GM13977 (cell line): ENCODE measurements around the gene THAP11.

Source experiments
- DNase-seq: peaks from one replicate; pipeline ENCODE4 v3.0.0; 2012; ENCODE audit warnings: low spot score
- in situ Hi-C: fragments of 300-500 bp; cut with MboI; formaldehyde crosslinking; loops from one replicate; pipeline ENCODE4 v1.12.0; 2022; ENCODE audit warnings: low sequenced_read_pairs, low pct_unique_long_range_greater_than_20kb, mixed read lengths, inconsistent platforms; ENCODE audit not compliant: unreplicated experiment
- TF ChIP-seq, protein P1 (sequence below): IDR thresholded peaks from 2 replicates; pipeline ENCODE4 v1.5.1; 2012; ENCODE audit warnings: mild to moderate bottlenecking, control low read depth; ENCODE audit not compliant: insufficient read depth; ENCODE audit errors: extremely low read depth, missing control alignments

Gene THAP11

DNA sequence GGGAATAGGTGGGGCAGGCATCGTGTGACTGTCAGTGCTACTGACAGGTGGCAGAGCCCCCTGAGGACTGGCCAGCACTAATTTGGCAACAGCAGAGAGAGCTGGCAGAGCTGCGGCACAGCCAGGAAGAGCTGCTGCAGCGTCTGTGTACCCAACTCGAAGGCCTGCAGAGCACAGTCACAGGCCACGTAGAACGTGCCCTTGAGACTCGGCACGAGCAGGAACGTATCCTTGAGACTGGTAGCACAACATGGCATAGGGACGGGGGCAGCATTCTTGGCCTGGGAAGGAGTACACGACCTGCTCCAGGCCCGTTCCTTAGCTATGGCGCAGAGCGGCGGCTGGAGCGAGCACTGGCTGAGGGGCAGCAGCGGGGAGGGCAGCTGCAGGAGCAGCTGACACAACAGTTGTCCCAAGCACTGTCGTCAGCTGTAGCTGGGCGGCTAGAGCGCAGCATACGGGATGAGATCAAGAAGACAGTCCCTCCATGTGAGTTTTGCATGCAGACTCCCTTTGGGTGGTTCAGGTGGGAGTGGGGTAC, 39.6 kb downstream of the THAP11 start:
- TF ChIP-seq, protein P1, sequence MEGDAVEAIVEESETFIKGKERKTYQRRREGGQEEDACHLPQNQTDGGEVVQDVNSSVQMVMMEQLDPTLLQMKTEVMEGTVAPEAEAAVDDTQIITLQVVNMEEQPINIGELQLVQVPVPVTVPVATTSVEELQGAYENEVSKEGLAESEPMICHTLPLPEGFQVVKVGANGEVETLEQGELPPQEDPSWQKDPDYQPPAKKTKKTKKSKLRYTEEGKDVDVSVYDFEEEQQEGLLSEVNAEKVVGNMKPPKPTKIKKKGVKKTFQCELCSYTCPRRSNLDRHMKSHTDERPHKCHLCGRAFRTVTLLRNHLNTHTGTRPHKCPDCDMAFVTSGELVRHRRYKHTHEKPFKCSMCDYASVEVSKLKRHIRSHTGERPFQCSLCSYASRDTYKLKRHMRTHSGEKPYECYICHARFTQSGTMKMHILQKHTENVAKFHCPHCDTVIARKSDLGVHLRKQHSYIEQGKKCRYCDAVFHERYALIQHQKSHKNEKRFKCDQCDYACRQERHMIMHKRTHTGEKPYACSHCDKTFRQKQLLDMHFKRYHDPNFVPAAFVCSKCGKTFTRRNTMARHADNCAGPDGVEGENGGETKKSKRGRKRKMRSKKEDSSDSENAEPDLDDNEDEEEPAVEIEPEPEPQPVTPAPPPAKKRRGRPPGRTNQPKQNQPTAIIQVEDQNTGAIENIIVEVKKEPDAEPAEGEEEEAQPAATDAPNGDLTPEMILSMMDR = no peak
- in situ Hi-C loops = no loop called here
- no peak for DNase-seq

DNA sequence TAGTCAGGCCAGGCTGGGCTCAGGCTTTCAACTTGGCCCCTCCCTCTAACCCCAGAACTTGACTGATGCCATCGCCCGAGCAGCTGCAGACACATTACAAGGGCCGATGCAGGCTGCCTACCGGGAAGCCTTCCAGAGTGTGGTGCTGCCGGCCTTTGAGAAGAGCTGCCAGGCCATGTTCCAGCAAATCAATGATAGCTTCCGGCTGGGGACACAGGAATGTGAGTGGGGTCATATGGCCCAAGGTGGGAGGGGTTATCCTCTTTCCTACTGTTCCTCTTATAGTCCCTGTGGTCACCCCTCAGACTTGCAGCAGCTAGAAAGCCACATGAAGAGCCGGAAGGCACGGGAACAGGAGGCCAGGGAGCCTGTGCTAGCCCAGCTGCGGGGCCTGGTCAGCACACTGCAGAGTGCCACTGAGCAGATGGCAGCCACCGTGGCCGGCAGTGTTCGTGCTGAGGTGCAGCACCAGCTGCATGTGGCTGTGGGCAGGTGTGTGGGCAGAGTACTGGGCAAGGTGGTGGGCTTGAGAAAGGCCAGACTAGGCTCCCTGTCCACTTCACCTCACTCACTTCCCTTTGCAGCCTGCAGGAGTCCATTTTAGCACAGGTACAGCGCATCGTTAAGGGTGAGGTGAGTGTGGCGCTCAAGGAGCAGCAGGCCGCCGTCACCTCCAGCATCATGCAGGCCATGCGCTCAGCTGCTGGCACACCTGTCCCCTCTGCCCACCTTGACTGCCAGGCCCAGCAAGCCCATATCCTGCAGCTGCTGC, 40.4 kb downstream of the THAP11 start:
- in situ Hi-C loops = no loop called here
- DNase-seq = no peak
- TF ChIP-seq, protein P1 = no peak

DNA sequence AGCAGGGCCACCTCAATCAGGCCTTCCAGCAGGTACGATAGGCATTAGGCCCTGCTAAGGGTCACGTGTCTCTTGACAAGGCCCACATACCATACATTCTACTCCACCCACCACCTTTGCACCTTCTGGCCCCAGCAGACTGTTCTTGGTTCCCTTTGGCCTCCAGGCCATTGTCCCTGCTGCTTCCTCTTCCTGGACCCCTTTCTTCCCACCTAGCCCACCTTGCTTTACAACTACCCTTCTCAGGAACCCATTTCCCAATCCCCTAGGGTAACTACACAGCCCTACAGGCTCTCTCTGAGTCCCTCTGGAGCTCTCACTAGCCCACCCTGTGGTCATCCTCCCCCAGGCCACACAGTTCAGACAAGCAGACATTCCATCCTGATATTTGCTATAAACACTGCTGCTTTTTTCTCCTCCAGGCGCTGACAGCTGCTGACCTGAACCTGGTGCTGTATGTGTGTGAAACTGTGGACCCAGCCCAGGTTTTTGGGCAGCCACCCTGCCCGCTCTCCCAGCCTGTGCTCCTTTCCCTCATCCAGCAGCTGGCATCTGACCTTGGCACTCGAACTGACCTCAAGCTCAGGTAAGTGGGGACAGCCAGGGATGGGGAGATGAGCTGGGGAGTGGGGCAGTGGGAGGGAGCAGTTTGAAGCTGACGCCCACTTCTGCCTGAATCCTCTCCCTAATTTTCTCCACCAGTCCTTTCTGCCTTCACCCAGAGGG, 41.2 kb downstream of the THAP11 start:
- TF ChIP-seq, protein P1 = no peak
- in situ Hi-C loops = no loop called here
- DNase-seq = no peak

DNA sequence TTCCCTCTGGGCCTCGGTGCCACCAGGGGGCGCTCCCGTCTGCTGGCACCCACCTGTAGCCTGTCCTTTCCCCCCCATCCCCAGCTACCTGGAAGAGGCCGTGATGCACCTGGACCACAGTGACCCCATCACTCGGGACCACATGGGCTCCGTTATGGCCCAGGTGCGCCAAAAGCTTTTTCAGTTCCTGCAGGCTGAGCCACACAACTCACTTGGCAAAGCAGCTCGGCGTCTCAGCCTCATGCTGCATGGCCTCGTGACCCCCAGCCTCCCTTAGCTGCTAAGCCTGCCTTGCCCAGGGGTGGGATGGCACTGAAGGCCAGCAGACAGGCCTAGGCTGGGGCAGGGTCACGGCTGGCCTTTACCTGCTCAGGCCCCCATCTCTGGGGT, 41.7 kb downstream of the THAP11 start:
- TF ChIP-seq, protein P1 = peak; percentile 91
- peak; percentile 91 for DNase-seq
- in situ Hi-C loops = no loop called here

DNA sequence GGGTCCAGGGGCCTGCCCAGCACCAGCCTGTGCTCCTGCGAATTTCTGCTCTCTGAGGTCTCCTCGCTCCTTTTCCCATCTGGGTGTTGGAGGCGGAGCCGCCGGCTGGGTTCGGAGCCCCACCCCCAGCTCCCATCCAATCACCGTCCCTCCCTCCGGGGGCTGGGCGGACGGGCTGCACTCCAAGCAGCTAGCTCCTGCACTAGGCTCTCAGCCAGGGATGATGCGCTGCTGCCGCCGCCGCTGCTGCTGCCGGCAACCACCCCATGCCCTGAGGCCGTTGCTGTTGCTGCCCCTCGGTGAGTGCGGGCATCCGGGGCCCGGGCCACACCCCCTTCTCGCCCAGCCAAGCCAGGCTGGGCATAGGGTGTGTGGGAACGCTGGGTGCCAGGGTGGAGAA, 42.6 kb downstream of the THAP11 start, which contains the start of gene NRN1L:
Gene NRN1L, plus strand, starts transcription at position 202 of the 400 bp plus-strand sequence. Its CDS starts 19 bp downstream, at position 221.
- in situ Hi-C loops = no loop called here
- TF ChIP-seq, protein P1 = no peak
- no peak for DNase-seq

DNA sequence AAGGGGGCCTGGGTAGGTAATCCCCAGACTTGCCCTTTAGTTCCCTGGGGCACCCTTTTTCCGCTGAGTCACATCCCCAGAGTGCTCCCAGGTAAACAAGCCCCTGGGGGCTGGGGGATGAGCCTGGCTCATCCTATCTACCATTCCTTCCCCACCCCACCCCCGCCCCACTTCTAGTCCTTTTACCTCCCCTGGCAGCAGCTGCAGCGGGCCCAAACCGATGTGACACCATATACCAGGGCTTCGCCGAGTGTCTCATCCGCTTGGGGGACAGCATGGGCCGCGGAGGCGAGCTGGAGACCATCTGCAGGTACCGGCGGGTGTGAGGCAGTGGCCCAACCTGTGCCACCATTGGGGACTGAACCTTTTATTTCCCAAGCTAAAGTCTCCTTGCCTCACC, 43.4 kb downstream of the THAP11 start:
- in situ Hi-C loops = no loop called here
- TF ChIP-seq, protein P1 = no peak
- no peak for DNase-seq
